Measurements from ENCODE around the gene PXMP2.

PXMP2 gene

DNA sequence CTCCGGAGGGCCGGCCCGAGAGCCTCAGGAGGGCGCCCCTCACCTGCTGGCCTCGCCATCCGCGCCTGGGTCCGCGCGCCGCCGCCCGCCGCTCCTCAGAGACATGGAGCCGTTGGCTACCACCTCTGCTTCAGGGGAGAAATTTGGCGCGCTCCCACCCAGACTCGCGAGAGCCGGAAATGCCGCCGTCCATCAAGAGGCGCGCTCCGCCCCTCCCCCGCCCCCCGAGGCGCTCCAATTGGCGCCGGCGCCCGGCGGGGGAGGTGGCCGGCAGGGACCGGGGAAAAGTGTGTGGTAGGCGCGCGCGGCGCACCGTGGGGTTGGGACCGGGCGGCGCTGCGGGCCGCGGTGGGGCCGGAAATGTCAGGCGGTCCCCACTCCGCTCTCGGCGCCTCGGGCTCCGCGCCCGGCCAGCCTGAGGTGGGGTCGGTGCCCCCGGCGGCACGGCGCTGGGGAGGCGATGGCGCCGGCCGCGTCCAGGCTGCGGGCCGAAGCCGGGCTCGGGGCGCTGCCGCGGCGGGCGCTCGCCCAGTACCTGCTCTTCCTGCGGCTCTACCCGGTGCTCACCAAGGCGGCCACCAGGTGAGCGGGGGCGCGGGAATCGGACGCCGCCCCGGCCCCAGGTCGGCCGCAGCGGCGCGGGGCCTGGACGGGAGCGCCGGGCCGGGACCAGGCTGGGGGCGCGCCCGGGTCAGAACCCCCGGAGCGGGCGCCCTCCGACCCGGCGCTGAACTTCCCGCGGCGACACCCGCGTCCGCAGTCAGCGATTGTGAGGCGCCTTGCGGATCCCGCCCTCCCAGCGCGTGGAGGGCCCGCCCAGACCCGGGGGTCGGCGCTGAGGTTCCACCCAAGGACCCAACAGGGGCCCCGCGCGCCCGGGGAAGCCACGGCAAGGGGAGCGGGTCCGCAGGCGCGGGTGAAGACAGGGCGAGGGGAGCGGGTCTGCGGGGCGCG is at the start of gene PXMP2, which contains the start of gene POLE:
Gene PXMP2, plus strand, starts transcription at position 377 of the 954 bp plus-strand sequence. Its CDS starts 84 bp downstream, at position 461.
Gene POLE, minus strand, starts transcription at position 132 of the 954 bp plus-strand sequence. Its CDS starts 27 bp downstream, at position 105.
- no peak for FAIRE-seq

DNA sequence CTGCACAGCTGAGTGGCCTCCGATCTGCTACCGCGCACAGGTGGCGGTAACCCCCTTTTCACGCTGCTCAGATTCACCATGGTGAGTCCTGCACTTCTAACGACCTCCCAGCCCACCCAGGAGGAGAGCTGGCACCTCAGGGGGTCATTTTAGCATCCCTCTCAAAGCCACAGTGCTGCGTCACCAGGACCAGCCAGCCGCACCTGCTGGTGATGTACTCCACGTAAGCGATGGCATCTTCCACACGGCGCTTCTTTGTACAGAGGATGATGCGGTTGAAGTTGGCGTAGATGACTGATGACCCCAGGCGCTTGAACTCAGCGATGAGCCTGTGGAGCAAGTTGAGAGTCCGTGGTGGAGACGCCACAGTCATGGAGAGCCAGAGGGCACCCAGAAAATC is 49.6 kb upstream of the PXMP2 start:
- no peak for FAIRE-seq

GRCh38 chr12:132638541-132639408 is 48.6 kb upstream of the PXMP2 start:
- FAIRE-seq: no peak

DNA sequence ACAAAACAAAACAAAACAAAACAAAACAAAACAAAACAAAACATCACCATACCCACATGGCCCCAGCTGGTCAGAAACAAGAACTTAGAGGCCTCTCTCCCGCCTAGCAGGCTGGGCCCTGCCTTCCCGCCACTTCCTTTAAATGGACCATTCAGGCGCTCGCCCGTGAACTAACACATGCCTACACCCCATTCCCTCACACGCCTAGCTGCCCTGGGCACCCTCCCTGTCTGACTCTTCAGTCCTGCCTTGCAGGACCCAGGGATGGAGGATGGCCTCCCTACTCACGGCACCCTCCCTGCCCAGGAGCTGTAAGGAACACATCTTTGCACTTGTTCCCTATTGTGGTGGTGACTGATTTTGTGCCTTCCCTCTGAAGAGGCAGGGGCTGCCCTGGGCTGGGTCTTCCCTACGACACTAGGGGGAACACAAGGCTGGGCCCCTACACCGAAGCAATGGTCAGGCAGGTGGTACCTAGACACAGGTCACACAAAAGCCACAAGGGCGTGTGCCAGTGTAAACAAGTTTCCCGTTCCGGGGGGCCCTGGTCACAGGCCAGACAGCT is 47.3 kb upstream of the PXMP2 start:
- no peak for FAIRE-seq

- no peak for FAIRE-seq
Measured at GRCh38 chr12:132640936-132641335, 46.5 kb upstream of the PXMP2 start.

DNA sequence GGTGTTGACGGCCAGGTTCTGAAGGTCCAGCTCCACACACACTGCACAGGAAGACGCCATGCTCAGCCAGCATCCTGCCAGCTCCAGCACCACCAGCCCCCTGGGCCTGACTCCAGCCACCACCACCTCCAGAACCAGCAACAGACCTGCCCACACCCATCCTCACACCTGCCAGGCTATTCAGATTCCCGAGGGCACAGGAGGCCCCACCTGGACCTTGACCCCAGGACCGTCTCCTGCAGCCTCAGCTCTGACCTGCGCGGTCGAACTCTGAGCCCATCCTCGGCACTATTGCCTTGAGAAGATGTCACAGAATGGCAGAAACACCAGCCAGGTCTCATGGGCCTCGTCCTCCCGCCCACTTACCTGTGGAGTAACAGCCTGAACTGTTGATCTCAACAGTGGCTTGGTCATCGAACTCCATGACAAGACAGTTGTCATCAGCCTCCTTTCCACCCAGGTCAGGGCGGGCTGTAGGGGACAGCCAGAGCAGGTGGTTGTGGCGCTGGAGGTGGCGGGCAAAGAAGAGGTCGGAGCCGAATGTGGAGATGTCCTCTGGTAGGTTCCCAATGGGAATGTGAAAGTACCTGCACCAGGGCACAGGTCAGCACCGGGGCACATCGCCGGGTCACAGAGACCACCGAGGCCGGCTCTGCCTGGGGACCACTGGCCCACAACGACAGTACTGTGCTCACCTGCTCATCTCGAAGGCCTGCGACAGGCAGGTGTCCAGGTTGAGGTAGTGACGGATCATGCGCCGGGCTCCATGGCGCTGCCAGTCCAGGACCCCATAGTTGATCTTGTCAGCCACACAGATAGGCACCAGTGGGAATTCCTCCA is 45.4 kb upstream of the PXMP2 start:
- FAIRE-seq: no peak

DNA sequence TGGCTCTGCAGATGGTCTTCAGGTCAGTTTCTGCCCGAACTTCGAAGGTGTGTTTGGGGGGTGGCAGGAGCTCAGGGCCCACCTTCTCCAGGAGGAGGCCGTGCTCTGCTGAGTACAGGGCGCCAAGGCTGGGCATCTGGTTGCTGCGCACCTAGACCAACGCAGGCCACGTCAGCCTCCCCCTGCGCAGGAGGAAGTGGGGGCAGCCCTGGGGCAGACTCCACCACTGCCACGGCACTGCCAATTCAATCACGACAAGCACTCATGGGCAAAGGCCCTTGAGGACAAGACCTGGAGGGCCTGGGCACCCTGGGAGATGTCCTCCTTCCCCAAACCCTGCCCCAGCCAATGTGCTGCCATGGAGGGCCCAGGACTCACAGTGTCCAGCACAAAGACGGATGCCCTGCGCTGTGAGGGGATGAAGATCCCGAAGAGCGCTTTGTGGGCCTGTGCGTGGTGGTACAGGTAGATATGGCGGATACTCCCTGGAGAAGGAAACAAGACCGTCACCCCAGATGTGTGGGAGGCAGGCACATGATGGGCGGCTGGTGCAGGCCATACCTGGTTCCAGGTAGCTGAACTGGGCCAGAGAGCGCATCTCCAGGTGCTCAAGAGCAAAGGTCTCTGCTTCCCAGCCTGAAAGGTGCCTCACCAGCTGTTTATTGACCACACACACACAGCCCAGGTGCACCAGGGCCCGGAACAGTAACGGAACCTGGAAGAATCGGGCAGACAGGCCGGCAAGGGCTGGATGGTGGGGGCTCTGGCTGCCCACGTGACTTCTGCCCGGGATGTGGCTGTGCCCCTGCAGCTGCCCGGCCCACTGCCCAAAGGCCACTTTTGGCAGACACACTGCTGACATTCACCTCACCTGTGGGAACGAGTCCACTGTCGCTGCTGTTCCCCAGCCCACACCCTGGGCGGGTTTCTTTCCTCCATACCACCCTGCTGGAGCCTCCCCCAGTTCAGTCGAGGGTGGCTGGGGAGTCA is 44.2 kb upstream of the PXMP2 start:
- FAIRE-seq: no peak

- FAIRE-seq: no peak
Measured at GRCh38 chr12:132646850-132647249, 40.5 kb upstream of the PXMP2 start.

DNA sequence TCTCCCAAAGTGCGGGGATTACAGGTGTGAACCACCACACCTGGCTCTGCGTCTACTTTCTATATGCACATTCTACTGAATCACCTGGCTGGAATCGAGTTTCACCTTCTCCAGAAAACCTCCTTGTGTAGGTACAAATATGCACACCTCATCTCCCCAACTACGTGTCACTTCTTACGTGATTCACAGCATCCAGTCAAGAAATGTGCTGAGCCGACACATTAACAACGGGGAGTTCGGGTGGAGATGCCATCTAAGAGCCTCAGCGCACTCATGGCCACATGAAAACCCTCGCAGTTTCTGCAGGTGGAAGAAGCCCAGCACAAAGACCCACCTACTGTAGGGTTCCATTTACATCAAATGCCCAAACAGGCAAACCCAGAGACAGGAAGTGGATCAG is 39.5 kb upstream of the PXMP2 start:
- no peak for FAIRE-seq

DNA sequence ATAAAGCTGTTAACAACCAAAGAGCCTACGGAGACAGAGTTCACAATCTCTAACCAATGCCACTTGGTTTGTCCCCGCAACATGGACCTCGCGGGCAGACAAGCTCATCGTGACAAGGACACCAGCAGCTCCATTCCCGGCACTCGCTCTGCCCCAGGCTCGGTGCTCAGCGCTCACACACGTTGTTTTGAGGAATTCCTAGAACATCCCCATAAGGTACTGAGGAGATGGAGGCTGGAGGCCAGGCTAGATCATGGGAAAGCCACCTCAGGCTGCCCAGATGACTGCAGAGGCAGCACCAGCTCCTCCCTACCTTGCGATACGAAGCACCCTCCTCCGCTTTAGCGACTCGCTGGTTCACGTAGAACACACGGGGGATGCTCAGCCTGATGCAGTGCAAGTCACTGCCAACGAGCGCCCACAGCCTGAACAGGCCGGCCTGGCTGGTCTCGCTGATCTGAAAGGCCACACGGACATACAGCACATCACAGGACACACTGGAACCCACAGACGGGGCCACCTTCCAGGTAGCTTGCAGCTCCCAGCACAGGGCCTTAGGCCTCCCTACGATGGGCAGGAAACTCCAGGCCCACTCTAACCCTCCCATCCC is 38.7 kb upstream of the PXMP2 start:
- no peak for FAIRE-seq

GRCh38 chr12:132649226-132649945 is 38.0 kb upstream of the PXMP2 start:
- no peak for FAIRE-seq

- no peak for FAIRE-seq
Measured at GRCh38 chr12:132651444-132652100, 35.8 kb upstream of the PXMP2 start.

DNA sequence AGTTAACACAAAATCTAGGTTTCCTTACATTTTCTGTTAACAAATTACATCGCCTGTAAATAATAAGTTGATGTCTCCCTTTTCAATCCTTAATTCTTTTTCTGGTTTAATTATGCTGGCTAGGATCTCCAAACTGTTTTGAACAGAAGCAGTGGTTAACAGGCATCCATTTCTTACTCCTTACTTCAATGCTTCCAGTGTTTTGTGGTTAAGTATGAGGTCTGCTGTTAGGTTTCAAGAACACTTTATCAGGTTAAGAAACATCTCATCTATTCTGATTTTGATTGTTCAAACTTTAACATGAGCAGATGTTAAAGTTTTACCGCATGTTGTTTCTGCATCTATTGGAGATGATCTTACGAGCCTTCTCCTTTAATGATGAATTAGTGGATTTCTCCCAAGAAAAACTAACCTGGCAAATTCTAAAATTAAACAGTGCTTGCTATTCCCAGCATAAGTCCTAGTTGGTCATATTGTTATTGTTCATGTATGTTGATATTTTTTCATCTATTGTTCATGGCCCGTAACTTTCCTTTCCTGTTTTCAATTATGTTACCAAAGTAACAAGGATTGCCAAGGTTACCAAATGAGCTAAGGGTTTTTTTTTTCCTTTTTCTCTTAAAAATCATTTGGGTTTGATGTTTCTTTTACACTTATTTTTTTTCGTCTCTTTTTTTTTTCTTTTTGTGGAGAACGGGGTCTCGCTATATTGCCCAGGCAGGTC is 33.7 kb upstream of the PXMP2 start:
- no peak for FAIRE-seq

DNA sequence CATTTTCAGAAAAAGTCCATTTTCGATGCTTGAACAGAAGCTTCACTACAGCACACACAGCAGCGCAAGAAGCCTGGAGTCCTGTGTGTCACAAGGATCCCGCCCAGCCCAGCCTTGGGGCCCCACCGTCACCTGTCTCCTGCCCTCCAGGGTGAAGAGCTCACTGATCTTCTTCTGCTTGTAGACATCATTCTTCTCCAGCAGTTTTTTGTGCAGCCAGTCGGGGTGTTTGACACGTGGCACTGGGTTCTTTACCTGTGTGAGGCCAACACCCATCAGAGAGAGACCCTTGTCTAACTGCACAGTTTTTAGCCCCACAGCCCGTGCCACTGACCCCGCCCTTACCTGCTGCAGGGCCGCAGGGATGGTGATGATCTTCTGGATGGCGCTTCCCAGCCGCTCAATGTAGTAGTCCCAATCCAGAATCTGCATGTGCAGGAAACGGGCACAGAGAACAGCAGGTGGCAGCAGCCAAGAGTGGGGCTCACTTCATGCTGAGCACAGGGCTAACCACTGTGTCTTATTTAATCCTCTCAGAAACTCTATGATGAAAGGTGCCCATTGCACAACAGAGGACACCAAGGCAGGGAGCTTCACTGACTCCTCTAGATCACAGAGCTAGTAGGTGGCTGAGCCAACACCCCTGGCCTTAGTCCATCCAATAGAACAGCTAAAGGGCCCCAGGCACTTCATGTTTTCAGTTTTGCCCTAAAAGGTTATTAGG is 30.2 kb upstream of the PXMP2 start:
- FAIRE-seq: no peak

- no peak for FAIRE-seq
Measured at GRCh38 chr12:132658149-132658894, 29.1 kb upstream of the PXMP2 start.

DNA sequence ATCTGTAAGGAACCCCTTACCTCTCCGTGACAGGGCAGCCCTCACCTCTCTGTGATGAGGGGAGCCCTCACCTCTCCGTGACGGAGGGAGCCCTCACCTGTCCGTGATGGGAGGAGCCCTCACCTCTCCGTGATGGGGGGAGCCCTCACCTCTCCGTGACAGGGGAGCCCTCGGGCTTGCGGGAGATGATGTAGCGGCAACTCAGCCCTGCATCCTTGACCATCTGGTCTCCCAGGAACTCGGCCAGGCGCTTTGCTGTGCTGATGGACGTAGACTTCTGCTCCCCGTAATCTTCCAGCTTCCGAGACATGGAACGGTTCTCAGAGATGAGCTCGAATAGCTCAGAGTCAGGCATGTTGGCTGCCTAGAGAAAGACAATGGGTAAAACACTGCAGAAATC is 28.2 kb upstream of the PXMP2 start:
- FAIRE-seq: no peak

DNA sequence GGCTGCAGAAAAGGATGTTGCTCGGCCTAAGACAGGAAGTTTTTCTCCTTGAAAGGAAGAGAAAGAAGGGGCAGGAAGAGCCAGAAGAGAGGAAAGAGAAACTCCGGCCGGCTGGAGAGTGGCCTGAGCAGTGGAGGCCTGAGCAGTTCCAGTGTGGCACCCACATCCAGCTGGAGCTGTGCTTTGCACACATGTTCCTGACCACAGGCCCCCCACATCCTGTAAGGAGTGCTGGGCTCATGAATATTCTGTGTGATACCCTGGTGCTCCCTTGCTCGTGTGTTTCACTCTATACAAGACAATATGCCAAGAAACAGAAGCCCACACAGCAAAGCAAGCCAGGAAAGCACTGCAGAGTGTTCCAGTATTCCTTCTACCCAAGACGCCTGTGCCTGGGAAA is 27.3 kb upstream of the PXMP2 start:
- FAIRE-seq: no peak

Measured in endometrium (tissue), 2 donors.